Esophagus squamous epithelium (tissue), 4 donors: ENCODE results near the gene WDR31.

Source experiments
- CTCF ChIP-seq, 6 experiments: fragments of 450-650 bp in 4 of 6; fragments of 200-600 bp in 2 of 6; sonication (generic) in 2 of 6; IDR thresholded peaks; one replicate each; pipeline ENCODE4 v1.5.1; 2016 to 2019; ENCODE audit warnings: antibody characterized with exemption in 6 of 6, mild to moderate bottlenecking in 4 of 6, moderate library complexity in 4 of 6
- POLR2A ChIP-seq, 4 donors: fragments of 450-650 bp; IDR thresholded peaks; one replicate each; pipeline ENCODE4 v1.6.1; 2017; ENCODE audit warnings: antibody characterized with exemption in 4 of 4, mild to moderate bottlenecking in 4 of 4, moderate library complexity in 3 of 4

DNA sequence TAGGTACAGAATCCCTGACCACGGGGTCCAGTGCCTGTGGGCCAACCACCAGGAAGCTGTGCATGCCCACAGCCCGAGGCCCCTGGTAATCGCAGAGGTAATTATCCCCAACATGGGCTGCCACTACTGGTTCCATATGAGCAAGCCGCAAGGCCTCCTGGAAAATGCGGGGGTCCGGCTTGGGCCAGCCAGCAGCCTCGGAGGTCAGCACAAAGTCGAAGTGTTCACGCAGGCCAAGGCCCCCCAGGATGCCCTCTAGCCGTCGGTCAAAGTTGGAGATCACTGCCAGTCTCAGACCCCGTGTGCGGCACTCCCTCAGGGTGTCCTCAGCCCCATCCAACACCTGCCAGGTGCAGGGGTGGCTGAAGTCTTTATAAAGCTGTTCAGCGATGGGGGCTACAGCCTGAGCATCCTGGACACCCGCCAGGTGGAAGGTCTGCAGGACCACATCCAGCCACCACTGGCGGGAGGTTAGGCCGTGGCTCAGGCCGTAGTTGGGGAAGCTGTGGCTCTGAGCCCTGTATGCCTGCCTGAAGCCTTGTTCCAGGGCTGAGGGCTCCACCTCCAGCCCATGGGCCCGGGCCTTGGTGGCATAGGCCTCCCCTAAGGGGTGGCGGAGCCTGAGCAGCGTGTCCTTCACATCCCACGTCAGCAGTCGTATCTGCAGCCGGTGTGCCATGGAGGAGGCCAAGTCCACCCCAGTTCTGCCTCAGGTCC lies 33.8 kb upstream of the WDR31 start:
- TF ChIP-seq CTCF (IDR thresholded peaks at IDR 0.05) (no peak), POLR2A (IDR thresholded peaks at IDR 0.05) (no peak)
